Fibroblast of pulmonary artery (primary cell): ENCODE results near the gene ALDH4A1.

Experiments
- DNase-seq: peaks from one replicate; pipeline ENCODE4 v3.0.0-alpha.2; 2010; ENCODE audit warnings: low read depth
- H3K4me3 ChIP-seq: replicated peaks from 2 replicates; pipeline ENCODE4 v1.5.1; 2011; ENCODE audit warnings: low read depth, mild to moderate bottlenecking, control low read depth, low read length, moderate library complexity
- CTCF ChIP-seq: IDR thresholded peaks from 2 replicates; pipeline ENCODE4 v1.5.1; 2011; ENCODE audit warnings: mild to moderate bottlenecking, control low read depth, low read length, inconsistent platforms; ENCODE audit errors: missing control alignments

Gene ALDH4A1

GRCh38 chr1:18902523-18903290 is at the start of gene ALDH4A1:
Gene ALDH4A1 (minus strand): TSS chr1:18902555. CDS start chr1:18902523, 32 bp downstream.
- DNase-seq: peak; percentile 98
- no peak for TF ChIP-seq CTCF

GRCh38 chr1:18951818-18952391 is 49.5 kb upstream of the ALDH4A1 start:
- no peak overlapping the region for H3K4me3 ChIP-seq
- DNase-seq: peak; percentile 42
- TF ChIP-seq CTCF: no peak

More at GRCh38 chr1:18902523-18903290, at the start of gene ALDH4A1:
- peak within 1 kb of the TSS; percentile 82 for H3K4me3 ChIP-seq

GRCh38 chr1:18951416-18951815 is 49.1 kb upstream of the ALDH4A1 start:
- TF ChIP-seq CTCF: no peak
- DNase-seq: no peak
- no peak overlapping the region for H3K4me3 ChIP-seq

GRCh38 chr1:18950401-18951026 is 48.2 kb upstream of the ALDH4A1 start:
- peak overlapping the region; percentile 27 for H3K4me3 ChIP-seq
- no peak for TF ChIP-seq CTCF
- no peak for DNase-seq

- peak; percentile 58 for DNase-seq
- peak; percentile 27 for TF ChIP-seq CTCF
- peak overlapping the region; percentile 27 for H3K4me3 ChIP-seq
Measured at GRCh38 chr1:18949686-18950400, 47.5 kb upstream of the ALDH4A1 start.

GRCh38 chr1:18948913-18949685 is 46.7 kb upstream of the ALDH4A1 start:
- H3K4me3 ChIP-seq: peak overlapping the region; percentile 14
- peak; percentile 15 for TF ChIP-seq CTCF
- peak; percentile 81 for DNase-seq
